GM21576 (cell line): ENCODE measurements around the gene PLXDC2.
A peak's percentile ranks its signal among the peaks of the same experiment; 100 is the strongest.

Experiments
- ATAC-seq: cut with Tn5 transposase; IDR thresholded peaks from one replicate; pipeline ENCODE4 v1.9.1; 2021; ENCODE audit warnings: mild to moderate bottlenecking, moderate library complexity; ENCODE audit not compliant: unreplicated experiment

PLXDC2 gene

DNA sequence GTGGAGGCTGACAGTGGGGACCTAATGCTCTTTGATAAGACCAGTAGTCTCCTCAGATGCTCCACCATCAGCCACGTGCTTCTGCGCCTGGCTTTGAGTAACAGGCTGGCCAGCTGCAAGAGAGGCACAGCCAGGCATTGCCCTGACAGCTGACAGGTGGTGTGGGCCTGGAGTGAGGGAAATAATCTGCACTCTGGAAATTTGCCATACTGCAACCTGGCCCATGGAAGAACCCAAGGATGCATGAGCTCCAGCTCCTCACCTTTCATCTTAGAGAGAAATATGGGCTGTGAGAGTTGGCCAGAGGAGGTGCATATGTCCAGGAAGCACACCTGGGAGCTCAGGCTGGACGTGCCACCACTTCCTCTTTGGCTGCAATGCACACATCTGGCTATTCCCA lies 118.9 kb downstream of the PLXDC2 start:
- no peak for ATAC-seq

DNA sequence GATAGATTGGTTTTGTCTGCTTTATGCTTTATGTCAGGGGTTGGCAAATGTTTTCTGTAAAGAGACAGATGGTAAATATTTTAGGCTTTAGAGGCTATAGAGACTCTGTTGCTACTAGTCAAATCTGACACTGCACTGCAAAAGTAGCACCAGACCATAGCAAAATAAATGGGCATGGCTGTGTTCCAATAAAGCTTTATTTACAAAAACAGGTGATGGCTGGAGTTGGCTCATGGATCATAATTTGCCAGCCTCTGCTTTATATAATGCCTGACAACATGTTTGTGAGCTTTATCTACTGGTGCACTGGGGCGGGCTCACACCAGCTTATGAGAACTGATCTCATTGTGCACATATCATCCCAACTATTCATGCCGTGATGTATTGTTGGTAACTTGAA lies 120.1 kb downstream of the PLXDC2 start:
- no peak for ATAC-seq

DNA sequence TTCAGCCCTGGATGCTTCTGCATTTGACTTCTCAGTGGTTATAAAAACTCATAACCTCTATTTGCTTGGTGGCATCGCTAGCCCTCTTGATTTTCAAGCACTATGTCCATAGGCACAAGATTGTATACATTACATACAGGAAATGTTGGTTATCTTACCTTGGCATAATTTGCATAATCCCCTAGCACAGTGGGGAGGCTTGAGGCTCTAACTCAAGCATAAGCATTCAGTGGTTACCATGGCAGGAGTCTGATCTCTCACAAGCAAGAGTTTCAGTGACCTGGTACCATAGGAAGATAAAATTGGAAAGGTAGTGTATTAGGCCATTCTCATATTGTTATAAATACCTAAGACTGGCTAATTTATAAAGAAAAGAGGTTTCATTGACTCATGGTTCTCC lies 121.8 kb downstream of the PLXDC2 start:
- no peak for ATAC-seq

DNA sequence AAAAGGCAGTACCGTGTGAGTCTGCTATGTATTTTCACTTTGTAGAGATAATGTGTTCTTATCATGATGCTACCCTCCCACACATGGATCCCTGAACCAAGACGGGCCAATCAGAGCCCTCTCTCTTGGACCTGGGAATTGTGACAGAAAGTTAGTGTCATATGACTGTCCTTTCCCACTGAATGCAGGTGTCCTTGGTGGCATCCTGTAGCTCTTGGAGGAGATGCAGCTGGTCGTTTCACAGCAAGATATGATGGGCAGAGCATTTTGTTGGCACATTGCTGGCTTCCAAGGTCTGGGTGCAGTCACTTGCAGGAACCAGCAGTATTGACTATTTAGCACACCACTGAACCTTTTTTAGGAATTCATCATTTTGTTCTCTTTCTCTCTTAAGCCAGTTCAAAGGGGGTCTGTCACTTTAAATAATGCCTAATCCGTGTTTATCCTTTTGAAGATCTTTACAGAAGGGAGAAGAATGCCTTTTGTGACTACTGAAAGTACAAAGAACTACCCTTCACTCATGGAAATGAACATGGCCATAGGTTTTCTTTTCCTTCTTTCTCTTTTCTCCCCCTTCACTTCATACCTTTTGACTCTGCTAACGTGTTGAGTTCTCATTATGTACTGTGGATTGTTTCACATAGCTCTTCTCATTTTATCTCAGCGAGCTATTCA lies 125.1 kb downstream of the PLXDC2 start:
- ATAC-seq, result no peak

DNA sequence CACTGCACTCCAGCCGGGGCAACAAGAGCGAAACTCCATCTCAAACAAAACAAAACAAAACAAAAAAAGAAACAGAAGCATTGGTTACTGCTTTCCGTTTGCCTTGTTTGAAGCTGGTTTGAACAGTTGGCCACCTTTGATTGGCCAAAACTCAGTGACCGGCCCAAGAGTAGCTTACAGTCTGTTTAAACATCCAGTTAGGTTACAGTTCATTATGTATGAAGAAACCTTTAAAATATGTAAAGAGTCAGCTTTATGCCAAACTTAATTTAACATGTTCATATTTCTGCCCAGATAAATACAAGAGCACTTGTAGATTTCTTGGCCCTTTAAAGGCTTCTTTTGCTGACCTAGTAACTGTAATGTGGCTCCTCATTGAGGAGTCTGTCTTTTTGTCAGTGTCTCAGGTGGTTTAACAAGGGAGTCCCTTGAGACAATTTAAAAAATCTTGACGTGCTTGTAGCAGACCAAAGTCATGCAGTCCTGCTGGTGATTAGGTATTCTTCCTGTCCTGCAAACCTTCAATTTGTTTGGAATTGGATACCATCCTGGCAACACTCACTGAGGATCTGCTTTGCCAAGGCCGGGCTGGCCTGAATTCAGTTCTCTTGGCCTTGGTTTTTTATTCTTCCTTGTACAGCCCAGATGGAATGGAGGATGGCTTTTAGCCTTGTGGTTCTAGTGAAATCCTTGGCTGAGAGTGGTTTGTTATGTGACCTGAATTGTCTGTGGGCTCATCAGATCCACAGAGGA lies 128.9 kb downstream of the PLXDC2 start:
- no peak for ATAC-seq

DNA sequence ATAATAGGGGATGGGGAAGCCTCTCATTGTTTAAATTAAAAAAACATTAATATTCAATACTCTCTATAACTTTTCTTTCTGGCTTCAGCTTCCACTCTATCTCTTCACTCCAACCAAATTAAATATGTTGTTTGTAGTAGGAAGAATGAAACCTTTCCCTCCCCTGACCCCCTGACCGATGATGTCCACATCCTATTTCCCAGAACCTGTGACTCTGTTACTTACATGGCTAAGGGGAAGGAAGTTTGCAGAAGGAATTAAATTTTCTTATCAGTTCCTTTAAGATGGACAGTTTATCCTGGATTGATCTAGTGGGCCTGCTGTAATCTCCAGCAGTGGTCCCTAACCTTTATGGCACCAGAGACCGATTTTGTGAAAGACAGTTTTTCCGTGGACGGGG lies 130.0 kb downstream of the PLXDC2 start:
- no peak for ATAC-seq

DNA sequence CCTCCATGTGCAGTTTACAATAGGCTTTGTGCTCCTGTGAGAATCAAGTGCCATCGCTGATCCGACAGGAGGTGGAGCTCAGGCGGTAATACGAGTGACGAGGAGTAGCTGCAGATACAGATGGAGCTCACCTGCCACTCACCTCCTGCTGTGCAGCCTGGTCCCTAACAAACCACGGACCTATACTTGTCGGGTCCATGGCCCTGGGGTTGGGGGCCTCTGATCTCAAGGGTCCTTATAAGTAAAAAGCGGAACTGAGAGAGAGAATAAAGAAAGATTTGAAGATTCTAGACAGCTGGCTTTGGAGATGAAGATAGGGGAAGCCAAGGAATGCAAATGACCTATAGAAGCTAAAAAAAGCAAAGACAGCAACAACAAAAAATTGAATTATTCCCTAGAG lies 130.6 kb downstream of the PLXDC2 start:
- ATAC-seq, result no peak

DNA sequence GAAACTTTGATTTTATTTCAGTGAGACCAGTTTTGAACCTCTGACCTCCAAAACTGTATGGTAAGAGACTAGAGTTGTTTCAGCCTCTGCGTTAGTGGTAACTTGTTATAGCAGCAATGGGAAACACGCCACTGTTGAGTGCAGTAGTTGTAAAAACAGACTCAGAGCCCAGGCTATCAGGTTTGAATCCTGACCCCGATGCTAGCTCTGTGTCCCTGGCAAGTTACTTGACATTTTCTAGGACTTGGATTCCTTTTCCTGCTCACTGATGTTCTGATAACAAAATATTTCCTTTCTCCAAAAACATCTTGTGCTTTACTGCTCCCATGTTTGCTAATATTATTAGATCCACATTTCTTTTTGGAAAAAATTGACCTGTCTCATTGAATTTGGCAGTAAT lies 131.0 kb downstream of the PLXDC2 start:
- ATAC-seq, result no peak

DNA sequence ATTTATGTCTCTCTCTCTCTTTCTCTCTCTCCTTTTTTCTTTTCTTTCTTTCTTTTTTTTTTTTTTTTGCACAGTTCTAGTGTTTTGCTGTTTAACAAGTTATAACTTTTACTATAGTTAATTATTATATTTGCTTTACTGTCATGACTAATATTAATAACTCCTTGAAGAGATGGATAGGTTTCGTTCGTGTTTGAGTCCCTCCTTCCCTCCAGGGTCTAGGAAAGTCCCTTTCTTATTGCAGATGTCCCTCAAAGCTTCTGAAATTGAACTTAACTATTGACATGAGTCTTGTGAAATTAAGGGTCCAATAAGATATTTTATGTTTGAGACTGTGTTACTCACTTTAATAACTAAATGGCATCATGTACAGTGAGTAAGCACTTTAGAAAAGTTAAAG lies 131.4 kb downstream of the PLXDC2 start:
- ATAC-seq, result no peak

DNA sequence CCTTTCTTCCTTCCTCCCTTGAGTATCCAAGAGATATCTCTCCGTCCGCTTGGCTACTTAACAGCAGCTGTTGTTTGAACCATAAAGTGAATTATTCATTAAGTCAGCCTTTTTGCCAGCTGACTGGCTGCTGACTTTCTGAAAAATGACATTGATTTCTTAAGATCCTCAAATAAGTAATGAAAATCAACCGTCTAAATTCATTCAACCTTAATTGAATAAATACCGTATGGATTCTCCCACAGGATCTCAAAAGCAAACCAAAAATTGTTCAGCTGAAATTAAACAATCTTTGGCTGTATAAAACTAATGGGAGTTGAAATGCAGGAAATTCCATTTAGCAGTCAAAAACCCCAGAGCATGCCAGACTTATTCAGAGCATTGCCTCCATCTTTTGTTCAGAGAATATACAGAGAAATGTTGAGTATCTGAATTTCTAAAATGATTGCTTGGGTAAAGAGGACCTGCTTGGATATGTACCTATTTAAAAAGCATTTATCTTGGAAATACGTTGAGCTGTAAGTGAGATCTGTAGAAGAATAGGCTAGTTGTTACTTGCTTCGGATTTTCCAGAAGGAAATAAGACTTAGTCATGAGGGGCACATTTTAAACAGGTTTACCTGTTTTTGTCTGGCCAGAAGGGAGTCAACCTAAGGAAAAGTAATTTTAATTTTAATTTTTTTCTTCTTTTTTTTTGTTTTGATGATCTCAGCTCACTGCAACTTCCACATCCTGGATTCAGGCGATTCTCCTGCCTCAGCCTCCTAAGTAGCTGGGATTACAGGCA lies 136.2 kb downstream of the PLXDC2 start:
- no peak for ATAC-seq

DNA sequence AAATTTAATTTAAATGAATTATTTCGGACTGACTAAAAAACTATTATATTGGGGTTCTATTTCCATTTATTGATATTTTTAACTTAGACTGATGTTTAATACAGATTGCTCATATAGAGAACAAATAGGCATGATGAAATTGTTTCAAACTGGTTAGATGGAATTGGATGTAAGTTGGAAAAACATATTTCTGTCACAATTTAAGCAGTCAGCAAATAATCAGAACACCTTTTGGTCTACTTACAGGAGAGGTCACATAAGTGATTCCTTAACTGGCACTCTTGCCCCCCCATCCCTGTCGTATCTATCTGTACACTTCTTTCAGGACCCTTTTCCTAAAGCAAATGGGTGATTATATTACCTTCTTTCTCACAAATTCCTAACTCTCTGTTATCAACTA lies 138.4 kb downstream of the PLXDC2 start:
- ATAC-seq, result no peak

DNA sequence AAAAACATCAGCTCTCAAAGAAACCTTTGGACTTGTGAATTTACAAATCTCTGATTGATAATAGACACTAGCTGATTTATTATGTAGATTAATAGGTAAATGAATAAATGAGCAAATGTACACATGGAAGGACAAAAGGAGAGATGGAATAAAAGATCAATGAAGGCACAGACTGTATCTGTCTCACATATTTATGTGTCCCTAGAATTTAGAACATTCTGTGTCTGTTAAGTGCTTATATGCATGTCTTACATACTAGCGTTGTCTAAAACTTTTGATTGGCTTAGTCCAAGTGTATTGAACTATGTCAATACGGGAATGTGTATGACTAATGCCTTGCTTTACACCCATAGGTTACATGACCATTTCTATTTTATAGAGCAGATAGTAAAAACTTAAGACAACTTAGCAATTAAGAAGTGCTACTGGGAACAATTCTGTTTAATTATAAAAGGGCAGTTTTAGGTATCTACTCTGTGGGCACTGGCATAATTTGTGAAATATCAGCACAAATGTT lies 140.3 kb downstream of the PLXDC2 start:
- ATAC-seq, result no peak

DNA sequence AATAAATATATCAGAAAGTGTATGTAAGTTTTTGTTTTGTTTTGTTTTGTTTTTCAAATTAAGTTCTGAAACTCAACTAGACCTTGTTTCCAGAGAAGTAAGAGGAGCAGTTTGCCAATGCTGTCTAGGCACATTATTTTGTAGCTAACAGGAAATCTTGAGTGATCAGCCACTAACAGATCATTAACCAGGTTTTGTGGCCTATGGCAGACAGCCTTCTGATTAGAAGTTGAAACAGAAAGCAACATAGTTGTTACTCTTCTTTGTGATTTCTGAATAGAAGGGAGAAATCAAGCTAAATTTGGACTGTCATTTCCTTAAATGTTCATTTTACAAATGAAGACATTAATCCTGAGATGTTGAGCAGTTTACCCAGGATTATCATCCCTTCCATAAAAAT lies 142.6 kb downstream of the PLXDC2 start:
- ATAC-seq, result peak; percentile 91

DNA sequence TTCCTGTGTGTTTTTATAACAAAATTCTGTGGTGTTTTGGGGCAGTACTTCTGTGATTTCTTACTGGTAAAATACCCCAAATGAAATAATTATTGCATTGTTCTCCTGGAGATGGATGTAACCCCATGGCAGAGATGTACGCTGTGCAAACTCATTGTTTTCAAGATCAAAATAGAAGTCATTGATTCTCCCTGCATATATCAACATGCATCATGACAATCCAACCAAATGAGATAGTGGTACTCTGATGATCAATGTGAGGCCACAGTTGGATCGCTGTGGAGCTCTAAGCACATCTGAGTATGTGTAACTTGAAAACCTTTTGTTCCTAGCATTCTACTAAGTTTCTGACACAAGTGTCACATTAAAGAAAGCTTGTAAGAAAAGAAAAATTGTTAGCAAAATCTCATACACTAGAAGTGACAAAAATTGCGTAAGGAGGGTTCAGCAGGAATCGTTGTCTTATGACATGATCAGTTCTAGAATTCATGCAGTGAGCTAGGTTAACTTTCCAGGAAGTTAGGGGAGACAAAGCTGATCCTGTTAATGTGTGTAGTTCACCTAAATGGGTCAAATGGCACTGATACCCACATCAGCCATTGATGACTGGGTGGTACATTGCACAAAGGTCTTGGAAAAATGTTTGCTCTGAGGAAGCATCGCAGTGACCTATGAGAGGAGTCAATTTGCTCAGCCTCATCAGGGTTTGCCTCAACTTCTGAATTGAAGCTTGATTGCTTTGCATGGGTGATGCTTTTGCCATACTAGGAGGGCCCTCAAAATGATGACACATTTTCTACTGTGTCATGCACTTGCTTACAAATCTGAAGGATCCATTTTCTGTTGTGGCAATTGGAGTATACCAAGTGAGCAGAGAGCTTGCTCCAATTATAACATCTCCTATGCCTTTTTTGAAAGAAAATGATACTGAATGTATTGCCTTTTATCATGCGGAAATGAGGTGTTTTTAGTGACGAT lies 145.1 kb downstream of the PLXDC2 start:
- no peak for ATAC-seq

DNA sequence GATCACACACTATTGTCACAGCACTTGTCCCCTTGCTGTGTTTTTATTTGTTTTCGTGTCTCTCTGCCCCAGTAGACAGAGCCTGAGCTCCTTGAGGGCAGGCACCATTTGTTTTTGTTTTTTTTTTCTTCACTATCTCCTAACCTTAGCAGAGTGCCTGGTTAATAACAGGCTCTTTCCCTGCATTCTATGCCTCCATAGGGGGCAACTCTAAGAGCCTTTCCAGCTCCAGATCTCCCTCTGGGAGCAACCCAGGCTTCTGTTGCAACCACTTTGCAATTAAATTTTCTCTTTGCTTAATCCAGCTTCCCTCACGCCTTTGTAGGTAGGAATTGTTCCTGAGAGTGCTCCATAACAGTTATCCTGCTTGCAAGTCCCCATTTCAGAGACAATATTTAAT lies 148.4 kb downstream of the PLXDC2 start:
- ATAC-seq, result no peak

DNA sequence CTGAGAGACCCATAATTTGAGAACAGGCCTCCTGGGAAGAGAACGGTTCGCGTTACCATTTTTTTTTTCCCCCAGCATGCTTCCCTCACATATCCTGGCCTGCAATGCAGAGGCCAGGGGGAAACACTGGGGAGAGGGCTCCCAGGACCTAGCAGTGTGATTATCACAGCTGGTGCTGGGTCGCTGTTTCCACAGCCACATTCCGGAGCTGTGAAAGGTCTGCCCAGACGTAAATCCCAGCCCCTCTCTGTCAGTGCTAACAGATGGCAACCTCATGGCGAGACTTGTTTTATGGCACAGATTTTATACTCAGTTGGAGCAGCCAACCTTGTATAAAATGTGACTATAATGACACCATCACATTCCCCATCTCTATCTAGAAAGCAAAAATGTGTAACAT lies 150.5 kb downstream of the PLXDC2 start:
- no peak for ATAC-seq

DNA sequence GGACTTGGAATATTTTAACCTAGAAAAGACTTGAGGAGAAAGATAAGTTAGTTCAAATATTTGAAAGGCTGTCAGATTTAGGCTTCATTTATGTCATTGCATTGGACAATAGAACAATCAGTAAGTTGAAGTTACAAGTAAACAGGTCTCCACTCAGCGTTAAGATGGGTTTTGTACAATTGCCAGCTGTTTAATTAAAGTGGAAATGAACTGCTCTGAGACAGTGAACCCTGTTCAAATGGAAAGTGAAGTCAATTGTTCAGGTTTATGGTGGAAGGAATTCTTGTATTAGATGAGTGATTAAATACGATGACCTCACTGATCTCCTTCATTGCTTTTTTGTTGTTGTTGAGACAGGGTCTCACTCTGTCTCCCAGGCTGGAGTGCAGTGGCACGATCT lies 151.7 kb downstream of the PLXDC2 start:
- no peak for ATAC-seq

DNA sequence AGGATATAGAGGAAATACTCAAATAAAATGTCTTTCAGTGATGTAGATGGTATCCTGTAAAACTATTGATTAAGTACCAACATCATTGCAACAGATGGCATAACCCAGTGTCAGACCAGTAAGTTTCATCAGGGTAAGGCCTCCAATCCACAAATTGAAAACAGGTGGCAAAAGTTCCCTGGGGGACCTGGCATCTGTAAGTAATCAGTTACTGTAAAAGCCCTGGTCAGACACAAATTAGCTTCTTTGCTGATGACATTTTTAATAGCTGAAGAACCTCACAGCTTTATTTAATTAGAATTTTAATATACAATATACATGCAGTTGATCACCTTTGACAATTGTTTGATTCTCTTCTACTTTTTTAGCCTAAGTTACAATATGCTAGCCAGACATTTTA lies 152.5 kb downstream of the PLXDC2 start:
- ATAC-seq, result no peak

DNA sequence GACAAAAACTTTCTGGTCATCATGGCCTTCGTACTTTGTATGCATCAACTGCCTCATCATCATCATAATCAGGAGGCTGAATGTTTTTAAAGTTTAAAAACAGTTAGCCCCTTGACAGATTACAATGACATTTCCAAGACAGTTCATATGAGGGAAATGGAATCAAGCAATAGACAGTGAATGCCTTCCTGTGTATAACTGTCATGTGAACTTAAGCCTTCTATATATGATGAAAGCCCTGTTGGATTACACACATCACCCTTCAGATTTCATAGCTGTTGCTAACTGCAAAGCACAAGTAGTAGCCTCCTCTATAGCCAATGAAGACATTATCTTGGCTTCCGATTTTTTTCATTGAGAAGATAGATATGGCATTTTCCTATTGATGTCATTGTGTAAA lies 154.0 kb downstream of the PLXDC2 start:
- no peak for ATAC-seq

DNA sequence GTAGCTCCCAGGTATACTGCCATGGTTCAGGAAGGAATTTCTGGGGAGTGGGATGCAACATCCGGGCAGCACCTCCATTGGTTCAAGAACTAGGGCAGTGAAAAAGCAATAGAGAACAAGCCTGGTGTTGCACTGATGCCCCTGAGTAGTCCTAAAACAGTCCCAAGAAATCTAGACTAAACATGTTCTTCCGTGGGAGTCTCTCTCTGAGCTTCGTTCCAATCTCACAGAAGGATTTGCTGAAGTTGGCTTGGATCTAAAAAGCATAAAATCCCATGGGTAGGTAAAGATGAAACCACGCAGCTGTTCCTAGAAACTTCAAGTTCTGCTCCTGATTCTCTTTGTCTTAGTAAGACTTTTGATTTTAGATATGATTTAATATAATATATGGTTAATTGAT lies 154.5 kb downstream of the PLXDC2 start:
- no peak for ATAC-seq
